GM06990 (cell line): Measurements from ENCODE around the gene SMARCC1.

Experiments
- DNase-seq: peaks from one replicate; pipeline ENCODE4 v3.0.0-alpha.2; 2011; ENCODE audit not compliant: insufficient read length; ENCODE audit errors: extremely low read depth
- H3K27me3 ChIP-seq: replicated peaks from 2 replicates; pipeline ENCODE4 v1.6.0; 2011; ENCODE audit warnings: low read length; ENCODE audit not compliant: control insufficient read depth, insufficient read depth
- H3K36me3 ChIP-seq: 2 replicates; pipeline ENCODE4 v1.5.1; 2011; ENCODE audit warnings: low read length; ENCODE audit not compliant: control insufficient read depth, insufficient read depth
- H3K4me3 ChIP-seq: replicated peaks from 2 replicates; pipeline ENCODE4 v1.5.1; 2011; ENCODE audit warnings: low read depth, mild to moderate bottlenecking, control low read depth, low read length
- CTCF ChIP-seq: IDR thresholded peaks from 2 replicates; pipeline ENCODE4 v1.5.1; 2011; ENCODE audit warnings: low read length, control low read depth, mild to moderate bottlenecking, inconsistent platforms; ENCODE audit not compliant: insufficient read depth, poor library complexity, severe bottlenecking

Gene SMARCC1

GRCh38 chr3:47813551-47814177 lies 32.0 kb upstream of the SMARCC1 start:
- Histone ChIP-seq H3K36me3 (peaks cover 4% of the 10 kb centered on the region), H3K27me3 (no peaks in the 10 kb centered on the region), H3K4me3 (no peak overlapping the region)
- TF ChIP-seq CTCF: no peak
- no peak for DNase-seq

- DNase-seq: no peak
- TF ChIP-seq CTCF: no peak
- no peaks in the 10 kb centered on the region for H3K27me3 ChIP-seq
- no peak overlapping the region for H3K4me3 ChIP-seq
- no peaks in the 10 kb centered on the region; the same call in 1 of the 2 replicates for H3K36me3 ChIP-seq
Measured at GRCh38 chr3:47804577-47804976, 22.9 kb upstream of the SMARCC1 start.

- DNase-seq: no peak
- Histone ChIP-seq H3K27me3 (no peaks in the 10 kb centered on the region), H3K4me3 (peak overlapping the region; percentile 94), H3K36me3 (no peaks in the 10 kb centered on the region; the same call in 1 of the 2 replicates)
- TF ChIP-seq CTCF: no peak
Measured at GRCh38 chr3:47803480-47804025, 21.9 kb upstream of the SMARCC1 start.

DNA sequence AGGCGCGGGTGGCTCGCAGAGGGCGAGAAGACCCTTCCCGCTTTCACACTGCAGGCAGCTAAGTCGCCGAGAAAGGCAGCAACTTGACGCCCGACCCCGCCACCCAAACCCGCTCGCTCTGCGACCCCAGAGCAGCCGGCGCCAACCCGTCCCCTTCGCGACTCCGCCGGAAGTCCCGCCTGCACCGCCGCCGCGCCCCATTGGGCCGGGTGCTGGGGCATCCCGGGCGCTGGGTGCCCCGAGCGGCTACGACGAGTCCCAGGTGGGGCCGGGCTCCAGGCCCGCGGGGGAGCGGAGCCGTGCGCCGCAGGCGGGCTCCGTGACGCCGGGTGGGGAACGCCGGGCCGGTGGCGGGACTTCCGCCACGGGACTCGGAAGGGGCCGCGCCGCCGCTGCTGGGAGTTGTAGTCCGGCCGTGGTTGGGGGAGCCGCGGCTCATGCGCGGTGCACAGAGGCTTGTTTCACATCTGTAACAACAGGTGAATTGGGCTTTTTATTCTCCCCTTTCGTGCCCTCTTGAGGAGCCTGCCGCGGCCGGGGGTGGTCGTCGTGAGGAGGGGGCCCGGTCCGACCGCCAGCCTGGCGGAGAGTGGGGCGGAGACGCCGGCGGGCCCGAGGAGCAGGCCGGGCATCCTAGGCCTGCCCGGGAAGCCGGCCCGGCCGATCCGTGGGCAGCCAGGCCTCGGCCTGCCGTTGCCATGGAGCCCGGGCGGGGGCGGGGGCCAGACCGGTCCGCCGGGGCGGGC lies 21.2 kb upstream of the SMARCC1 start, which contains the start of gene DHX30:
Gene DHX30 (plus strand): TSS at position 405 of the 746 bp plus-strand sequence. CDS start 7,546 bp downstream, outside the sequence.
- no peak for TF ChIP-seq CTCF
- Histone ChIP-seq H3K4me3 (peak within 1 kb of the TSS; percentile 94), H3K27me3 (no peaks in the 10 kb centered on the region), H3K36me3 (no peaks in the 10 kb centered on the region; the same call in 1 of the 2 replicates)
- peak; percentile 90 for DNase-seq

DNA sequence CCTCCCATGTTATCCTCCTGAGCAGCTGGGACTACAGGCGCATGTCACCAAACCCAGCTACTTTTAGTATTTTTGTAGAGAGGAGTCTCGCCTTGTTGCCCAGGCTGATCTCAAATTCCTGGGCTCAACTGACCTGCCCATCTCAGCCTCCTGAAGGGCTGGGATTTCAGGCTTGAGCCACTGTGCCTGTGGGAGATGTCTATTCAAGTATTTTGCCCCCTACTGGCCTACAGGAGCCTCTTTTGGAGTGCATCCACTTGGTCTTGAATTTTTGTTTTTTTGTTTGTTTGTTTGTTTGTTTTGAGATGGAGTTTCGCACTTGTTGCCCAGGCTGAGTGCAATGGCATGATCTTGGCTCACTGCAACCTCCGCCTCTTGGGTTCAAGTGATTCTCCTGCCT lies 18.0 kb upstream of the SMARCC1 start:
- no peaks in the 10 kb centered on the region for H3K36me3 ChIP-seq
- no peaks in the 10 kb centered on the region for H3K27me3 ChIP-seq
- peak; percentile 56 for TF ChIP-seq CTCF
- no peak for DNase-seq
- no peak overlapping the region for H3K4me3 ChIP-seq
